IPS DF 6.9 (cell line): ENCODE results near the gene STX8.

Experiments
- DNase-seq: peaks from one replicate; pipeline ENCODE4 v3.0.0-alpha.2; 2013; ENCODE audit warnings: low read depth, low spot score
- H3K27ac ChIP-seq: one replicate; pipeline ENCODE4 v1.5.1; 2013; ENCODE audit warnings: low read length, control low read depth
- H3K27me3 ChIP-seq: 2 replicates; pipeline ENCODE4 v1.6.1; 2013; ENCODE audit warnings: mild to moderate bottlenecking, low read length; ENCODE audit not compliant: control insufficient read depth, insufficient read depth
- H3K36me3 ChIP-seq: 2 replicates; pipeline ENCODE4 v1.6.1; 2013; ENCODE audit warnings: low read length; ENCODE audit not compliant: control insufficient read depth, insufficient read depth
- H3K4me1 ChIP-seq: 2 replicates; pipeline ENCODE4 v1.6.1; 2013; ENCODE audit warnings: low read length; ENCODE audit not compliant: control insufficient read depth, insufficient read depth
- H3K4me3 ChIP-seq: 2 replicates; pipeline ENCODE4 v1.5.1; 2013; ENCODE audit warnings: mild to moderate bottlenecking, low read length
- H3K9me3 ChIP-seq: 2 replicates; pipeline ENCODE4 v1.6.1; 2013; ENCODE audit warnings: low read length, inconsistent platforms; ENCODE audit not compliant: control insufficient read depth, insufficient read depth
- WGBS: extraction: QIAGEN DNeasy Blood & Tissue Kit; methylation state at CpG from one replicate; pipeline ENCODE4 v1.1.7; 2013; ENCODE audit warnings: mixed read lengths, missing lambda C conversion rate; ENCODE audit not compliant: insufficient read length, insufficient coverage; 5-methylcytosine and 5-hydroxymethylcytosine counted together

STX8 gene

GRCh38 chr17:9431620-9432019 lies 144.0 kb downstream of the STX8 start:
- no CpG with 5 or more reads among the region's 2 CpGs for WGBS

GRCh38 chr17:9427465-9428315 lies 147.9 kb downstream of the STX8 start:
- no CpG with 5 or more reads among the region's 11 CpGs for WGBS
- H3K9me3 ChIP-seq = no peaks in the 10 kb centered on the region
- no peak overlapping the region for H3K27ac ChIP-seq
- no peaks in the 10 kb centered on the region; the same call in 1 of the 2 replicates for H3K27me3 ChIP-seq
- peaks cover 3% of the 10 kb centered on the region for H3K4me1 ChIP-seq
- H3K36me3 ChIP-seq = no peaks in the 10 kb centered on the region
- H3K4me3 ChIP-seq = no peak overlapping the region
- DNase-seq = no peak

More at GRCh38 chr17:9431620-9432019, 144.0 kb downstream of the STX8 start:
- Histone ChIP-seq H3K4me1 (peaks cover 1% of the 10 kb centered on the region; the same call in 1 of the 2 replicates), H3K27ac (no peak overlapping the region), H3K36me3 (no peaks in the 10 kb centered on the region), H3K4me3 (no peak overlapping the region), H3K9me3 (no peaks in the 10 kb centered on the region), H3K27me3 (no peaks in the 10 kb centered on the region; the same call in 1 of the 2 replicates)
- no peak for DNase-seq

- Histone ChIP-seq H3K4me1 (peaks cover 3% of the 10 kb centered on the region), H3K27ac (no peak overlapping the region), H3K9me3 (no peaks in the 10 kb centered on the region), H3K36me3 (no peaks in the 10 kb centered on the region), H3K27me3 (no peaks in the 10 kb centered on the region; the same call in 1 of the 2 replicates), H3K4me3 (no peak overlapping the region)
- WGBS = no CpG with 5 or more reads among the region's 8 CpGs
- no peak for DNase-seq
Measured at GRCh38 chr17:9424071-9424640, 151.5 kb downstream of the STX8 start.

- Histone ChIP-seq H3K4me3 (no peak overlapping the region), H3K36me3 (no peaks in the 10 kb centered on the region)
- DNase-seq = no peak
Measured at GRCh38 chr17:9421525-9421924, 154.1 kb downstream of the STX8 start.

GRCh38 chr17:9419932-9420453 lies 155.6 kb downstream of the STX8 start:
- Histone ChIP-seq H3K4me1 (peaks cover 2% of the 10 kb centered on the region; the same call in 1 of the 2 replicates), H3K27ac (no peak overlapping the region), H3K27me3 (no peaks in the 10 kb centered on the region), H3K9me3 (no peaks in the 10 kb centered on the region), H3K4me3 (no peak overlapping the region), H3K36me3 (no peaks in the 10 kb centered on the region)
- DNase-seq = no peak
- WGBS = no CpG with 5 or more reads among the region's 10 CpGs

More at GRCh38 chr17:9421525-9421924, 154.1 kb downstream of the STX8 start:
- no CpG with 5 or more reads among the region's 4 CpGs for WGBS
- Histone ChIP-seq H3K9me3 (no peaks in the 10 kb centered on the region), H3K4me1 (peaks cover 2% of the 10 kb centered on the region; the same call in 1 of the 2 replicates), H3K27ac (no peak overlapping the region), H3K27me3 (no peaks in the 10 kb centered on the region)

GRCh38 chr17:9414471-9414870 lies 161.1 kb downstream of the STX8 start:
- Histone ChIP-seq H3K4me3 (no peak overlapping the region), H3K36me3 (no peaks in the 10 kb centered on the region), H3K27me3 (no peaks in the 10 kb centered on the region), H3K27ac (no peak overlapping the region), H3K9me3 (no peaks in the 10 kb centered on the region), H3K4me1 (no peaks in the 10 kb centered on the region)
- WGBS = no CpG with 5 or more reads among the region's 3 CpGs
- DNase-seq = no peak

GRCh38 chr17:9410737-9411136 lies 164.9 kb downstream of the STX8 start:
- WGBS = no CpG with 5 or more reads among the region's 2 CpGs
- DNase-seq = no peak

GRCh38 chr17:9410301-9410700 lies 165.3 kb downstream of the STX8 start:
- WGBS = no CpG with 5 or more reads among the region's 9 CpGs
- Histone ChIP-seq H3K9me3 (no peaks in the 10 kb centered on the region), H3K36me3 (no peaks in the 10 kb centered on the region), H3K27me3 (no peaks in the 10 kb centered on the region), H3K4me3 (no peak overlapping the region), H3K27ac (no peak overlapping the region), H3K4me1 (no peaks in the 10 kb centered on the region)
- no peak for DNase-seq

More at GRCh38 chr17:9410737-9411136, 164.9 kb downstream of the STX8 start:
- no peaks in the 10 kb centered on the region for H3K9me3 ChIP-seq
- H3K36me3 ChIP-seq = no peaks in the 10 kb centered on the region
- no peaks in the 10 kb centered on the region for H3K27me3 ChIP-seq
- H3K4me1 ChIP-seq = no peaks in the 10 kb centered on the region
- H3K4me3 ChIP-seq = no peak overlapping the region
- no peak overlapping the region for H3K27ac ChIP-seq

- H3K4me3 ChIP-seq = no peak overlapping the region
- H3K27ac ChIP-seq = no peak overlapping the region
- H3K9me3 ChIP-seq = no peaks in the 10 kb centered on the region
- H3K27me3 ChIP-seq = no peaks in the 10 kb centered on the region
- WGBS = no CpG with 5 or more reads among the region's 4 CpGs
- DNase-seq = no peak
- no peaks in the 10 kb centered on the region for H3K36me3 ChIP-seq
- H3K4me1 ChIP-seq = no peaks in the 10 kb centered on the region
Measured at GRCh38 chr17:9409878-9410277, 165.7 kb downstream of the STX8 start.

GRCh38 chr17:9408868-9409829 lies 166.5 kb downstream of the STX8 start:
- no peak for DNase-seq
- Histone ChIP-seq H3K9me3 (no peaks in the 10 kb centered on the region), H3K27me3 (no peaks in the 10 kb centered on the region), H3K4me3 (no peak overlapping the region), H3K4me1 (no peaks in the 10 kb centered on the region), H3K36me3 (no peaks in the 10 kb centered on the region), H3K27ac (no peak overlapping the region)
- no CpG with 5 or more reads among the region's 12 CpGs for WGBS
